Thoracic aorta (tissue), 2 donors: ENCODE data around the gene SGMS1. TPM values are rescaled to one million over a fixed set of nuclear protein-coding genes. Genes with fewer than 3 reads are reported as not detected.

Source experiments
- ATAC-seq: fragments of 150-250 bp; one replicate; pipeline ENCODE4 v1.8.0; 2017; ENCODE audit warnings: low read depth; ENCODE audit not compliant: insufficient number of reproducible peaks, low FRiP score
- DNase-seq: peaks from one replicate; pipeline ENCODE4 v3.0.0-alpha.2; 2020; ENCODE audit warnings: low spot score
- H3K27ac ChIP-seq, 2 donors: fragments of 200-600 bp; sonication (generic); 1 replicate in 1 of 2; 2 replicates in 1 of 2; pipeline ENCODE4 v1.5.1; 2016; ENCODE audit warnings: mild to moderate bottlenecking in 2 of 2, moderate library complexity in 2 of 2
- H3K27me3 ChIP-seq: fragments of 200-600 bp; sonication (generic); replicated peaks from 2 replicates; pipeline ENCODE4 v1.6.0; 2016; ENCODE audit warnings: mild to moderate bottlenecking; ENCODE audit not compliant: insufficient read depth
- H3K36me3 ChIP-seq: fragments of 200-600 bp; sonication (generic); one replicate; pipeline ENCODE4 v1.5.1; 2016
- H3K4me1 ChIP-seq, 2 donors: fragments of 200-600 bp; sonication (generic); 1 replicate in 1 of 2; 2 replicates in 1 of 2; pipeline versions ENCODE4 v1.5.1 to v1.6.0; 2016; ENCODE audit warnings: low read depth in 2 of 2, mild to moderate bottlenecking in 1 of 2; ENCODE audit not compliant: control insufficient read depth in 1 of 2
- H3K4me3 ChIP-seq: fragments of 200-600 bp; sonication (generic); 2 replicates; pipeline ENCODE4 v1.5.1; 2016; ENCODE audit warnings: mild to moderate bottlenecking
- H3K9me3 ChIP-seq: fragments of 200-600 bp; sonication (generic); 2 replicates; pipeline ENCODE4 v1.5.1; 2016
- CTCF ChIP-seq: fragments of 200-600 bp; sonication (generic); IDR thresholded peaks from one replicate; pipeline ENCODE4 v1.5.1; 2019; ENCODE audit warnings: antibody characterized with exemption
- total RNA-seq, 2 donors: library from RNA; depleted of rRNA; stranded (reverse); fragments of >200 nt; gene quantifications; one replicate each; pipeline versions ENCODE4 v1.1.0 to v1.2.3, GENCODE V29; 2016

Gene SGMS1
- total RNA-seq, 2 donors from 2014 or later: 60.5 to 92.3 TPM

- no peak for TF ChIP-seq CTCF
- H3K36me3 ChIP-seq: no peaks in the 10 kb centered on the region
- DNase-seq (no peak), ATAC-seq (no peak)
- H3K27ac ChIP-seq: no peak overlapping the region
- H3K4me1 ChIP-seq: peaks cover 4 to 20% of the 10 kb centered on the region in 2 donors
- no peaks in the 10 kb centered on the region for H3K27me3 ChIP-seq
- no peak overlapping the region for H3K4me3 ChIP-seq
- H3K9me3 ChIP-seq: no peaks in the 10 kb centered on the region
Observed at GRCh38 chr10:50400694-50401093, 223.1 kb downstream of the SGMS1 start.

- H3K4me1 ChIP-seq: peaks cover 8 to 20% of the 10 kb centered on the region in 2 donors
Observed at GRCh38 chr10:50398823-50399222, 224.9 kb downstream of the SGMS1 start.

GRCh38 chr10:50398381-50398780, 225.4 kb downstream of the SGMS1 start:
- Histone ChIP-seq H3K27me3 (no peaks in the 10 kb centered on the region), H3K4me3 (no peak overlapping the region), H3K9me3 (no peaks in the 10 kb centered on the region), H3K4me1 (peaks cover 8 to 20% of the 10 kb centered on the region in 2 donors), H3K36me3 (no peaks in the 10 kb centered on the region), H3K27ac (no peak overlapping the region)
- no peak for ATAC-seq
- TF ChIP-seq CTCF: no peak
- no peak for DNase-seq

More at GRCh38 chr10:50398823-50399222, 224.9 kb downstream of the SGMS1 start:
- Histone ChIP-seq H3K27me3 (no peaks in the 10 kb centered on the region), H3K9me3 (no peaks in the 10 kb centered on the region), H3K27ac (no peak overlapping the region), H3K4me3 (no peak overlapping the region), H3K36me3 (no peaks in the 10 kb centered on the region)
- TF ChIP-seq CTCF: no peak
- ATAC-seq: no peak
- DNase-seq: no peak

GRCh38 chr10:50397312-50398140, 226.2 kb downstream of the SGMS1 start:
- H3K27me3 ChIP-seq: no peaks in the 10 kb centered on the region
- TF ChIP-seq CTCF: no peak
- no peaks in the 10 kb centered on the region for H3K9me3 ChIP-seq
- H3K4me3 ChIP-seq: no peak overlapping the region
- no peak for ATAC-seq
- H3K36me3 ChIP-seq: no peaks in the 10 kb centered on the region
- no peak for DNase-seq
- H3K4me1 ChIP-seq: peaks cover 8 to 20% of the 10 kb centered on the region in 2 donors
- H3K27ac ChIP-seq: no peak overlapping the region

GRCh38 chr10:50396491-50397311, 227.1 kb downstream of the SGMS1 start:
- no peak overlapping the region for H3K4me3 ChIP-seq
- H3K4me1 ChIP-seq: peaks cover 8 to 20% of the 10 kb centered on the region in 2 donors
- H3K27me3 ChIP-seq: no peaks in the 10 kb centered on the region
- no peak for ATAC-seq
- no peak overlapping the region for H3K27ac ChIP-seq
- no peaks in the 10 kb centered on the region for H3K9me3 ChIP-seq
- TF ChIP-seq CTCF: no peak
- no peak for DNase-seq
- no peaks in the 10 kb centered on the region for H3K36me3 ChIP-seq
